Karpas-422 (cell line): Measurements from ENCODE around the gene VAV3. TPM values are rescaled to one million over a fixed set of nuclear protein-coding genes. Genes with fewer than 3 reads are reported as not detected.

Experiments
- DNase-seq: peaks from one replicate; pipeline ENCODE4 v3.0.0-alpha.2; 2015
- H2AFZ ChIP-seq: fragments of 200-600 bp; sonication (generic); 2 replicates; pipeline ENCODE4 v1.6.1; 2014; ENCODE audit warnings: antibody characterized with exemption, low read length, mixed read lengths
- H3K27ac ChIP-seq: fragments of 200-600 bp; sonication (generic); 2 replicates; pipeline ENCODE4 v1.5.1; 2014; ENCODE audit warnings: mild to moderate bottlenecking, low read length, moderate library complexity
- H3K27me3 ChIP-seq: fragments of 200-600 bp; sonication (generic); 2 replicates; pipeline ENCODE4 v1.6.1; 2014; ENCODE audit warnings: low read length, mixed read lengths
- H3K36me3 ChIP-seq: fragments of 200-600 bp; sonication (generic); 2 replicates; pipeline ENCODE4 v1.6.1; 2014; ENCODE audit warnings: low read length, mixed read lengths; ENCODE audit not compliant: insufficient read depth
- H3K4me1 ChIP-seq: fragments of 200-600 bp; sonication (generic); 2 replicates; pipeline ENCODE4 v1.6.1; 2014; ENCODE audit warnings: mild to moderate bottlenecking, low read length, mixed read lengths
- H3K4me2 ChIP-seq: fragments of 200-600 bp; sonication (generic); 2 replicates; pipeline ENCODE4 v1.6.1; 2014; ENCODE audit warnings: low read length, low read depth, mild to moderate bottlenecking; ENCODE audit not compliant: poor library complexity, severe bottlenecking
- H3K4me3 ChIP-seq: fragments of 200-600 bp; sonication (generic); 2 replicates; pipeline ENCODE4 v1.5.1; 2014; ENCODE audit warnings: mild to moderate bottlenecking, antibody characterized with exemption, low read length, mixed read lengths
- H3K79me2 ChIP-seq: fragments of 200-600 bp; sonication (generic); 2 replicates; pipeline ENCODE4 v1.6.1; 2014; ENCODE audit warnings: mild to moderate bottlenecking, low read length, mixed read lengths
- H3K9ac ChIP-seq: fragments of 200-600 bp; sonication (generic); 2 replicates; pipeline ENCODE4 v1.6.0; 2014; ENCODE audit warnings: low read length
- H3K9me2 ChIP-seq: fragments of 200-600 bp; sonication (generic), shearing (Covaris generic); replicated peaks from 2 replicates; pipeline ENCODE4 v1.6.0; 2014; ENCODE audit warnings: mild to moderate bottlenecking, low read length, moderate library complexity; ENCODE audit not compliant: insufficient read depth
- H3K9me3 ChIP-seq: fragments of 300-700, 200-600 bp; sonication (generic); 2 replicates; pipeline ENCODE4 v1.6.1; 2014; ENCODE audit warnings: low read length, mixed read lengths
- H4K20me1 ChIP-seq: fragments of 200-600 bp; sonication (generic); 2 replicates; pipeline ENCODE4 v1.6.1; 2014; ENCODE audit warnings: mild to moderate bottlenecking, antibody characterized with exemption, low read length, low read depth; ENCODE audit not compliant: insufficient read depth
- total RNA-seq: library from RNA; depleted of rRNA; stranded (reverse); fragments of >200 nt; shearing (Covaris generic); gene quantifications from 2 replicates; pipeline ENCODE4 v1.2.3, GENCODE V29; 2014; ENCODE audit warnings: low replicate concordance

The VAV3 gene
- total RNA-seq, 1 experiment from 2014 or later: 1.1 TPM

DNA sequence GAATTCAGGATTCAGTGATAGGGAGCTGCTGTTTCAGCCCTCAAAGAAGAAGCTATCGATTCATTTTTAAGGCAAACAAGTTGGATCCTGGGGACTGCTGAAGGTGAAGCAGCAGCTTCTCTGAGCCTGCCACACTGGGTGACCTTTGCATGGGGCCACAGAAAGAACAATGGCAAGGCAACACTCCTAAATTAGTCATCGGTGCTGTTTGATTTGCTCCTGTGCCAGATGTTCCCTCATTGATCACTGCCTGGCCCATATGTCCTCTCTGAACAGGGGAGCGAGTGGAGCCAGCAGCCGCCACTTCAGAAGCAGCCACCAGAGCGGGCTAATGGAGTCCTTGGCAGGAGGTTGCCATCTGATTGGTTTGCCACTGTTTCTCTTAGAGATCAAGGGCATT, 432.7 kb downstream of the VAV3 start:
- no peak overlapping the region for H3K9ac ChIP-seq
- no peak overlapping the region for H3K27ac ChIP-seq
- no peak overlapping the region for H3K4me3 ChIP-seq
- no peaks in the 10 kb centered on the region for H3K36me3 ChIP-seq
- no peaks in the 10 kb centered on the region for H3K9me3 ChIP-seq
- no peaks in the 10 kb centered on the region for H4K20me1 ChIP-seq
- H3K27me3 ChIP-seq: no peaks in the 10 kb centered on the region
- H3K79me2 ChIP-seq: no peaks in the 10 kb centered on the region
- no peak overlapping the region for H2AFZ ChIP-seq
- H3K9me2 ChIP-seq: no peaks in the 10 kb centered on the region
- no peak for DNase-seq
- H3K4me1 ChIP-seq: no peaks in the 10 kb centered on the region
- H3K4me2 ChIP-seq: no peak overlapping the region

DNA sequence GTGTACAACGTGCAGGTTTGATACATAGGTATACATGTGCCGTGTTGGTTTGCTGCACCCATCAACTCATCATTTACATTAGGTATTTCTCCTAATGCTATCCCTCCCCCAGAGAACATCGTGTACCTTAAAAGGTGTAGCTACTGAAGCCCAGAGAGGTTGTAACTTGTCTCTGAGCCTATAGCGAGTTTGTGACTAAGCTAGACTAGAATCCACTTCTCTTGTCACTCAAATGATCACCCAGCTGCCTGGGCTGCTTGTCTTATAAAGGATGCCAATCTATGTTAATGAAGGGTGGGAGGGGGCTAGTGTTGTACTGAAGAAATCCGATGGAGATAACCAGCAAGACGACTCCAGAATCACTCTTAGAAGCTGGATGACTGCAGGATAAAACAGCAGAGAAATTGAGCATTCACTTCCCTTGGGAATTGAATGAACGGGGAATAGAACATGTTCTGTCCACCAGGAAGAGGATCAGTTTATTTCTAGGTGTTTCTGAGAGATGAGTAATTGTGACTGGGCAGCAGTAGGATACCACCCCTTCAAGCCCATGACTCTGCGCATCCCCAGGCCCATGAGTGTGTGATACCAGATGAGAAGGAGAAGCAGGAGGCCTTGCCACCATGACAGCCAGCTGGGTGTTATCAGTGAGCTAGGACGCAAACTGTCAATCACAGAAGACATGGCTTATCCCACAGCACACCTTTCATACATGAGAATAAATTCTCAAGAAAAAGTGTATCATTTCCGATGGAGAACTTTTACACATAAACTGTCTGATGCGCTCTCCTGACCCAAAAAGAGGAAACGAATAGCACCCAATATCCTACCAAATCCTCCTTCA, 433.7 kb downstream of the VAV3 start:
- Histone ChIP-seq H2AFZ (no peak overlapping the region), H3K4me2 (no peak overlapping the region), H3K36me3 (no peaks in the 10 kb centered on the region), H3K4me3 (no peak overlapping the region), H3K27ac (no peak overlapping the region), H3K27me3 (no peaks in the 10 kb centered on the region), H3K4me1 (no peaks in the 10 kb centered on the region), H3K9me2 (no peaks in the 10 kb centered on the region), H3K9me3 (no peaks in the 10 kb centered on the region), H4K20me1 (no peaks in the 10 kb centered on the region), H3K9ac (no peak overlapping the region), H3K79me2 (no peaks in the 10 kb centered on the region)
- DNase-seq: no peak

DNA sequence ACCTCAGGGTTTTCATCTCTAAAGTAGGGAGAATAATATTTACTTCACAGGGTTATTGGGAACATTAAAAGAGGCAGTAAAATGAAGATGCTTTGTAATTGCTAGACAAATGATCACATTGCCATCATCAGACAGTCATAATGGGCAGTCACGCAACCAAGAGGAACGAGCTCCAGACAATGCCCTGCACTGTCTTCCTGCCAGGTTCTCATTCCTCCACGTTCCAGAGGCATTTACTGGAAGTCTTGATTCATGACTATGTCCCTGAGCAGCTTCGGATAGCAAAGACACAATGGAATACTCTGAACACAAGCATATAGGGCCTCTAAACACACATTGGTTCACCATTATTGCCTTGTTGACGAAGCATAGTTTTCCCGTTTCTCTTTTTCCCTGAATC, 434.4 kb downstream of the VAV3 start:
- Histone ChIP-seq H3K27ac (no peak overlapping the region), H4K20me1 (no peaks in the 10 kb centered on the region), H3K27me3 (no peaks in the 10 kb centered on the region), H2AFZ (no peak overlapping the region), H3K79me2 (no peaks in the 10 kb centered on the region), H3K9me2 (no peaks in the 10 kb centered on the region), H3K9ac (no peak overlapping the region), H3K4me1 (no peaks in the 10 kb centered on the region), H3K4me2 (no peak overlapping the region), H3K4me3 (no peak overlapping the region), H3K36me3 (no peaks in the 10 kb centered on the region), H3K9me3 (no peaks in the 10 kb centered on the region)
- DNase-seq: no peak

DNA sequence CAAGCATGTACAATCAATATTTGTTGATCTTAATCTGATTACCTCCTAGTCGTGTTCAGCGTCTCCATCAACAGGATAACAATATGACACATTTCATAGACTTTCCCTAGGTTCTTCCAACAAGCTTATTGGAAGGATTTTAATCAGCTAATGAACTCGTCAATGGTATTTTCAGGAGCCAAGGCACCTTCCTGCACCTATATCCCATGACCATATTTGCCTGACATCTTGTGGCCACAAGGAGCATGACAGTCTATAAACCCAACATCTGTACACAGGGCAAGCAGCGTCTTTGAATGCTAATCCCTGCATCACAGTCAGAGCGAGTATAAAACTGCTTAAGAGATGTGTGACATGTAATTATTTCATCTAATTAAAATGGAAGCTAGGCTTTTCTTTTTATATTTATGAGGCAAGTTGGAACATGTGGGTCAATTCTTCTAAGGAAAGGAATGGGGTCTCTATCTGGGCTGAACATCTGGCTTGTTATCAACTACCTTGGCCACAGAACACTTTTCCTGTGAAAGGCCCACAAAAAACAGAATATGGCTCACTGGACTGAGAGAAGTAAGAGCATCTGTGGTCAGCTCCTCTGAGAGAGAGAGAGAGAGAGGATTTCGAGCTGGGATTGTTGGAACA, 435.4 kb downstream of the VAV3 start:
- Histone ChIP-seq H3K27ac (no peak overlapping the region), H3K4me1 (no peaks in the 10 kb centered on the region), H3K9me2 (no peaks in the 10 kb centered on the region), H2AFZ (no peak overlapping the region), H3K36me3 (no peaks in the 10 kb centered on the region), H3K4me2 (no peak overlapping the region), H3K9me3 (no peaks in the 10 kb centered on the region), H3K4me3 (no peak overlapping the region), H3K9ac (no peak overlapping the region), H3K79me2 (no peaks in the 10 kb centered on the region), H3K27me3 (no peaks in the 10 kb centered on the region), H4K20me1 (no peaks in the 10 kb centered on the region)
- DNase-seq: peak; percentile 78

DNA sequence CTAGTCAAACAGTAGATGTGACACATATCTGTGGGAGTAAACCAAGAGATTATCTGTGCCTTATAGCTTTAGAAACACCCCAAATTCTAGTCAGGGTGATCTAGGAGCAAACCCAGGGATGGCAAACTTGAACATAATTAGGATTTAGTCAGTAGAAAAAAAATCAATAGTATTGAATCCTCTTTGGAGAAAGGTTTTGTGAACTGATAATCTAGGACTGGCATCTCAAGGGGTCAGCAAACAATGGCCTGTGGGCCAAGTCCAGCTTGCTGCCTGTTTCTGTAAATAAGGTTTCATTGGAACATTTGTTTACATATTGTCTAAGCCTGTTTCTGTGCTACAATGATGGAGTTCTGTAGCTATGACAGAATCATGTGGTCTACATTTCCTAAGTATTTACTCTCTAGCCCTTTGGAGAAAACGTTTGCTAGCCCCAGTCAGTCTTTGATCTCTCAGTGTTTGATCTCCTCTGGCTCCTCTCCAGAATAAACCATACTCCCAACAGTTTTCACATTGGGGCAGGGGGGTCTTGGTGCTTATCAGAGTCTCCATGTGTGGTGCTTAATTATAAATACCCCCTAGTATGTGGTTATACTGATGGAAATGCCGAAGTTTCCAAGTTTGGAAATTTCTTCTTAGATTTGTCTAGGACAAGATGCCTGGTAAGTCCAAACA, 438.3 kb downstream of the VAV3 start:
- Histone ChIP-seq H3K9me2 (no peaks in the 10 kb centered on the region), H3K9ac (no peak overlapping the region), H3K9me3 (no peaks in the 10 kb centered on the region)

DNA sequence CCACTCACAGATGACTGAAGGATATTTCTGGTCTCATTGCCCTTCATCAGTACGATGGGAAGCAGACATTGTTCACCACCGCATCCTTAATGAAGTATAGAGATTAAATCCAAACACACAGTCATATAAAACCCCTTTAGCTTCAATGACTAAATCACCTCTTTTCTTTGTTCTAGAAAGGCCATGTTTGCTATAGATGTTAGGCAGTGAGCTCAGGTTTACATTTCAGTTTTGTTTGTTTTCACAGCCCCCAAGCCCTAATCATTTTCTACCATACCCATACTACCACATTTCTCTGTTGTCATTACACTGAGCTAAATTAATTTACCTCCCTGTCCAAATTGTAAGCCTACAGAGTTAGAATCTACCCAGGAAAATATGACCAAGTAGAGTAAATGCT, 439.0 kb downstream of the VAV3 start:
- Histone ChIP-seq H3K27me3 (no peaks in the 10 kb centered on the region), H3K4me1 (no peaks in the 10 kb centered on the region), H3K4me2 (no peak overlapping the region), H3K4me3 (no peak overlapping the region), H3K79me2 (no peaks in the 10 kb centered on the region), H2AFZ (no peak overlapping the region), H3K36me3 (no peaks in the 10 kb centered on the region), H4K20me1 (no peaks in the 10 kb centered on the region), H3K27ac (no peak overlapping the region), H3K9ac (no peak overlapping the region), H3K9me3 (no peaks in the 10 kb centered on the region), H3K9me2 (no peaks in the 10 kb centered on the region)
- DNase-seq: no peak

More for the DNA sequence above, 438.3 kb downstream of the VAV3 start:
- H2AFZ ChIP-seq: no peak overlapping the region
- H3K4me3 ChIP-seq: no peak overlapping the region
- H4K20me1 ChIP-seq: no peaks in the 10 kb centered on the region
- no peaks in the 10 kb centered on the region for H3K4me1 ChIP-seq
- no peaks in the 10 kb centered on the region for H3K79me2 ChIP-seq
- H3K27ac ChIP-seq: no peak overlapping the region
- H3K36me3 ChIP-seq: no peaks in the 10 kb centered on the region
- H3K27me3 ChIP-seq: no peaks in the 10 kb centered on the region
- H3K4me2 ChIP-seq: no peak overlapping the region
- DNase-seq: no peak

DNA sequence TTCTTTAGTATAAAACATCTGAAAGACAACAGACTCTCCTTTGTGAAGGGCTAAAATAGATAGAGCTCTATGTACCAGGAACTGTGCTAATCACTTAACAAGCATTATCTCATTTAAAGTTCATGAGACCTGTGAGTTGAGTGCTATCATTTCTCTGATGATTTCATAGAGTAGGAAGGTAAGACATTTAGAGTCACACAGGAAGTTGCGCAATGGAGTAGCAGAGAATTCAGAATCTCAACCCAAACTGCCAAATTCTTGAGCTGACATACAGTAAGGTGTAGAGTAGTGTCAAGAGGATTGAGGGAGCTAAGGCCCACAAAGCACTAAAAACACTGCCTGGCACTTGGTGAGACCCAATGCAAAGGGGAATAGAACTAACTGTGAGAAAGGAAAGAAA, 439.8 kb downstream of the VAV3 start:
- Histone ChIP-seq H4K20me1 (no peaks in the 10 kb centered on the region), H3K9me2 (no peaks in the 10 kb centered on the region), H3K9me3 (no peaks in the 10 kb centered on the region), H3K9ac (no peak overlapping the region), H3K4me3 (no peak overlapping the region), H3K27me3 (no peaks in the 10 kb centered on the region), H3K36me3 (no peaks in the 10 kb centered on the region), H3K27ac (no peak overlapping the region), H2AFZ (no peak overlapping the region), H3K4me1 (no peaks in the 10 kb centered on the region), H3K4me2 (no peak overlapping the region), H3K79me2 (no peaks in the 10 kb centered on the region)
- DNase-seq: no peak

DNA sequence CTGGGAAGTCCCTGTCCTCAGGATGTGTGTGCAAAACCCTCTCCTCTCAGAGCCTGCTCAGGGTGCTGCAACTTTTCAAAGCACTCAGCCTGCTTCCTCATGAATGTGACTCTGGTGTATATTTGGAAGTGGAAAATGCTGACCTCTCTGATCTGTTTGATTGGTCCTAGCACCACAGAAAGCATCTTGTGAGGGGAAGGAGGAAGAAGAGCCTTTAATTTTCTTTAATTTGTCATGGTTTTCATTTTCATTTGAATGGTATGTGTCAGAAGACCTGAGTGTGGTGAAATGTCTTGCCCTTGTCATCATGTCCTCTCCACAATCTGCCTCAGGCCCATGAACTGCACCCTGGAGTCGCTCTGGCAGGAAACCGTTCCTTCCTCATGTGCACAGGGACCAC, 440.7 kb downstream of the VAV3 start:
- H3K4me2 ChIP-seq: no peak overlapping the region
- H3K79me2 ChIP-seq: no peaks in the 10 kb centered on the region
- H3K4me1 ChIP-seq: no peaks in the 10 kb centered on the region
- no peaks in the 10 kb centered on the region for H3K36me3 ChIP-seq
- no peak for DNase-seq
- no peak overlapping the region for H2AFZ ChIP-seq
- H4K20me1 ChIP-seq: no peaks in the 10 kb centered on the region
- no peaks in the 10 kb centered on the region for H3K9me3 ChIP-seq
- H3K9ac ChIP-seq: no peak overlapping the region
- H3K27ac ChIP-seq: no peak overlapping the region
- no peak overlapping the region for H3K4me3 ChIP-seq
- H3K27me3 ChIP-seq: no peaks in the 10 kb centered on the region
- H3K9me2 ChIP-seq: no peaks in the 10 kb centered on the region
